Endodermal cell (in vitro differentiated cells): ENCODE results near the gene ADSS1. TPM values are rescaled to one million over a fixed set of nuclear protein-coding genes. Genes with fewer than 3 reads are reported as not detected.
A peak's percentile ranks its signal among the peaks of the same experiment; 100 is the strongest.

Source experiments
- DNase-seq: peaks from one replicate; pipeline ENCODE4 v3.0.0-alpha.2; 2017
- H3K27ac ChIP-seq: 2 replicates; pipeline ENCODE4 v1.5.1; 2013; ENCODE audit warnings: mild to moderate bottlenecking, low read depth, low read length, moderate library complexity
- H3K27me3 ChIP-seq: 2 replicates; pipeline ENCODE4 v1.6.1; 2013; ENCODE audit warnings: mild to moderate bottlenecking, low read length, moderate library complexity; ENCODE audit not compliant: insufficient read depth, control insufficient read depth, poor library complexity, severe bottlenecking
- H3K36me3 ChIP-seq: 2 replicates; pipeline ENCODE4 v1.7.0; 2013; ENCODE audit warnings: mild to moderate bottlenecking, low read length, moderate library complexity; ENCODE audit not compliant: control insufficient read depth, insufficient read depth
- H3K4me1 ChIP-seq: one replicate; pipeline ENCODE4 v1.7.0; 2013; ENCODE audit warnings: low read length; ENCODE audit not compliant: control insufficient read depth, insufficient read depth
- H3K4me3 ChIP-seq: 2 replicates; pipeline ENCODE4 v1.5.1; 2013; ENCODE audit warnings: mild to moderate bottlenecking, low read length, moderate library complexity
- H3K9ac ChIP-seq: 2 replicates; pipeline ENCODE4 v1.6.1; 2013; ENCODE audit warnings: mild to moderate bottlenecking, low read length, moderate library complexity; ENCODE audit not compliant: poor library complexity, severe bottlenecking; ENCODE audit errors: extremely low read depth
- H3K9me3 ChIP-seq: 2 replicates; pipeline ENCODE4 v1.6.1; 2013; ENCODE audit warnings: mild to moderate bottlenecking, low read length, moderate library complexity; ENCODE audit not compliant: control insufficient read depth
- H3K27ac Mint-ChIP-seq: 2 replicates; pipeline ENCODE4 v1.8.0; 2020; ENCODE audit warnings: mixed read lengths
- H3K27me3 Mint-ChIP-seq: 2 replicates; pipeline ENCODE4 v1.8.0; 2021; ENCODE audit warnings: mild to moderate bottlenecking, mixed read lengths; ENCODE audit not compliant: insufficient read depth
- H3K36me3 Mint-ChIP-seq: 2 replicates; pipeline ENCODE4 v1.8.0; 2020; ENCODE audit warnings: low read depth, mixed read lengths
- H3K4me1 Mint-ChIP-seq: 2 replicates; pipeline ENCODE4 v1.8.0; 2020; ENCODE audit warnings: mixed read lengths
- H3K4me3 Mint-ChIP-seq: 2 replicates; pipeline ENCODE4 v1.8.0; 2020; ENCODE audit warnings: mild to moderate bottlenecking, moderate library complexity, mixed read lengths
- H3K9me3 Mint-ChIP-seq: 2 replicates; pipeline ENCODE4 v1.8.0; 2020; ENCODE audit warnings: mild to moderate bottlenecking, mixed read lengths
- WGBS, 2 experiments: methylation state at CpG; one replicate each; pipeline versions ENCODE4 v1.1.5 to v1.1.7; 2013; ENCODE audit warnings: missing lambda C conversion rate in 2 of 2, mixed read lengths in 1 of 2; ENCODE audit not compliant: insufficient coverage in 1 of 2, insufficient read length in 1 of 2; 5-methylcytosine and 5-hydroxymethylcytosine counted together
- total RNA-seq, 2 donors: library from RNA; stranded (reverse); fragmentation: NEBNext Ultra II Directional in 1 of 2; extraction: Animal tissue kit (Norgen Biotek cat#: 25700) in 1 of 2; gene quantifications; 2 replicates in 1 of 2; 3 replicates in 1 of 2; pipeline ENCODE4 v1.2.1, GENCODE V29; 2021
- TF ChIP-seq, protein P1 (sequence below): fragments of 200-600 bp; sonication (generic); conservative IDR thresholded peaks from 2 replicates; pipeline ENCODE4 v1.5.0; 2021; ENCODE audit warnings: antibody characterized with exemption, mild to moderate bottlenecking

Gene ADSS1
- total RNA-seq, 2 donors from 2014 or later, result 15.8 to 31.0 TPM

DNA sequence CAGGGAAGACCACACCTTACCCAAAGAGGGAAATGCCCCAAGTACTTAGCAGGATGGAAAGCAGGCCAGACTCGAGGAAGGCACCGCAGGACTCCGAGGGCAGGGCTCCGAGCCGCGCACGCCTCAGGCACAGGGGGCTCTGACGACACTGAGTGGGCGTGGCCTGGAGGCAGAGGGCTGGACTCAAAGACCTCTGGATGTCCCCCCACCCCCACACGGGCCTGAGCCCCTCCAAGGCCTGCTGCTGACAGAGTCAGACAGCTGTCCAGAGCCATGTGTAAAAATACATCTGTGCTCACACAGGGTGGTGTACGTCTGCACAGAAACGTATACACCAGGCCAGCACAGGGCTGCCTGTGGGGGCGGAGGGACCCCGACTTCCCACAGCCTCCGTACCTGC, 70.1 kb downstream of the ADSS1 start:
- Mint-ChIP-seq H3K4me1 (peaks cover 22% of the 10 kb centered on the region), H3K4me3 (peak overlapping the region; percentile 76), H3K9me3 (no peaks in the 10 kb centered on the region), H3K27me3 (peaks cover 20% of the 10 kb centered on the region), H3K36me3 (peaks cover 10% of the 10 kb centered on the region), H3K27ac (peak overlapping the region; percentile 82)
- Histone ChIP-seq H3K27ac (no peak overlapping the region), H3K36me3 (peaks cover 4% of the 10 kb centered on the region), H3K4me3 (peak overlapping the region; percentile 87), H3K9ac (peak overlapping the region; percentile 57), H3K27me3 (no peaks in the 10 kb centered on the region), H3K9me3 (no peaks in the 10 kb centered on the region), H3K4me1 (peaks cover 17% of the 10 kb centered on the region)
- peak; percentile 85 for DNase-seq
- 39 to 47% methylated on average over 14 to 15 of the region's 15 CpGs for WGBS, 2 experiments
- TF ChIP-seq, protein P1, sequence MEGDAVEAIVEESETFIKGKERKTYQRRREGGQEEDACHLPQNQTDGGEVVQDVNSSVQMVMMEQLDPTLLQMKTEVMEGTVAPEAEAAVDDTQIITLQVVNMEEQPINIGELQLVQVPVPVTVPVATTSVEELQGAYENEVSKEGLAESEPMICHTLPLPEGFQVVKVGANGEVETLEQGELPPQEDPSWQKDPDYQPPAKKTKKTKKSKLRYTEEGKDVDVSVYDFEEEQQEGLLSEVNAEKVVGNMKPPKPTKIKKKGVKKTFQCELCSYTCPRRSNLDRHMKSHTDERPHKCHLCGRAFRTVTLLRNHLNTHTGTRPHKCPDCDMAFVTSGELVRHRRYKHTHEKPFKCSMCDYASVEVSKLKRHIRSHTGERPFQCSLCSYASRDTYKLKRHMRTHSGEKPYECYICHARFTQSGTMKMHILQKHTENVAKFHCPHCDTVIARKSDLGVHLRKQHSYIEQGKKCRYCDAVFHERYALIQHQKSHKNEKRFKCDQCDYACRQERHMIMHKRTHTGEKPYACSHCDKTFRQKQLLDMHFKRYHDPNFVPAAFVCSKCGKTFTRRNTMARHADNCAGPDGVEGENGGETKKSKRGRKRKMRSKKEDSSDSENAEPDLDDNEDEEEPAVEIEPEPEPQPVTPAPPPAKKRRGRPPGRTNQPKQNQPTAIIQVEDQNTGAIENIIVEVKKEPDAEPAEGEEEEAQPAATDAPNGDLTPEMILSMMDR, result no peak

- Histone ChIP-seq H3K9me3 (no peaks in the 10 kb centered on the region), H3K36me3 (peaks cover 4% of the 10 kb centered on the region), H3K4me1 (peaks cover 17% of the 10 kb centered on the region), H3K27me3 (no peaks in the 10 kb centered on the region), H3K4me3 (peak overlapping the region; percentile 87), H3K9ac (peak overlapping the region; percentile 57), H3K27ac (no peak overlapping the region)
- peak; percentile 76 for DNase-seq
- Mint-ChIP-seq H3K36me3 (peaks cover 10% of the 10 kb centered on the region), H3K4me1 (peaks cover 27% of the 10 kb centered on the region), H3K27me3 (peaks cover 24% of the 10 kb centered on the region), H3K4me3 (peak overlapping the region; percentile 76), H3K9me3 (no peaks in the 10 kb centered on the region), H3K27ac (peak overlapping the region; percentile 82)
- WGBS, 2 experiments, result 16 to 26% methylated on average over 8 to 16 of the region's 16 CpGs
- TF ChIP-seq, protein P1, result no peak
These were observed 70.6 kb downstream of the ADSS1 start for GRCh38 chr14:104794631-104794992.

DNA sequence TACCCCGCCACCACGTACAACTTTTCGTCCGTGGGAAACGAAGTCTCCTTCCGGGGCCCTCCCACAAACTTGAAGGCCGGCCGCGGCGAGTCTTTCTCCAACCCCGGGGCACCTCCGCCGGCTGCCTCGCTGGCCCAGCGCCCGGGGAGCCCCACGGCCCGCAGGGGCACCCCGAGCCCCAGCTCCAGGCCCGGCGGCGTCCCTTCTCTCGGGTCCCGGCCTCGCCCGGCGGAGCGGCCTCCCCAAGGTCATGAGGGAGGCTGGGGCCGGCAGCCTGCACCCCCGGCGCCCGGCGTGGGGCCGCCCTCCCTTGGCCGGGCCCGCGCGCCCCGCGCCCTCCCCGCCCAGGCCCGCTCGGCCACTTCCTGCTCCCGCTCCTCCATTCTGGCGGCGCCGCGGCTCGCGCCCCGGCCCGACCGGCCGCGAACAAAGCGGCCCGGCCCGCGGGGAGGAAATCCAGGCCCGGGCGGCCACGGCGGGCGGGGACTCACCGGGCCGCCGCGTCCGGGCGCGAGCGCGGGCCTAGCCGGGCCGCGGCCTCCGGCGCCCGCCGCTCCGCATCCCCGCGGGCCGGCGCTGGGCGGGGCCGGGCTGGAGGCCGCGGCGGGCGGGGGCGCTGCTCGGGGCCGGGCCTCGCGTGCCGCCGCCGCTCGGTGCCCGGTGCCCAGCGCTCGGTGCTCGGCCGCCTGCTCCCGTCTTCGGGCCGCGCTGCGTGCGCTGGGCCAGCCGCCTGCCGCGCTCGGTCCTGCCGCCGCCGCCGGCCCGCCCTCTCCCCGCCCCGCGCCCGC, 71.2 kb downstream of the ADSS1 start, which contains the start of gene AKT1:
TSS of gene AKT1 (minus strand) at position 756 of the 788 bp plus-strand sequence. CDS start 3,105 bp downstream, outside the sequence.
- Mint-ChIP-seq H3K4me1 (peaks cover 30% of the 10 kb centered on the region), H3K27ac (peak within 1 kb of the TSS; percentile 82)

More for the DNA sequence above, 71.2 kb downstream of the ADSS1 start, which contains the start of gene AKT1:
- Histone ChIP-seq H3K4me3 (peak within 1 kb of the TSS; percentile 87), H3K27ac (peak within 1 kb of the TSS; percentile 44), H3K36me3 (peaks cover 4% of the 10 kb centered on the region), H3K27me3 (no peaks in the 10 kb centered on the region), H3K9ac (peak within 1 kb of the TSS; percentile 57), H3K9me3 (no peaks in the 10 kb centered on the region), H3K4me1 (peaks cover 17% of the 10 kb centered on the region)
- H3K4me3 Mint-ChIP-seq, result peak within 1 kb of the TSS; percentile 76
- H3K27me3 Mint-ChIP-seq, result peaks cover 24% of the 10 kb centered on the region
- H3K9me3 Mint-ChIP-seq, result no peaks in the 10 kb centered on the region
- 0% methylated on average over 8 to 123 of the region's 124 CpGs for WGBS, 2 experiments
- peak; percentile 65 for DNase-seq
- peaks cover 10% of the 10 kb centered on the region for H3K36me3 Mint-ChIP-seq
- TF ChIP-seq, protein P1, result no peak
